H9 (cell line): ENCODE measurements around the gene HP. TPM values are rescaled to one million over a fixed set of nuclear protein-coding genes. Genes with fewer than 3 reads are reported as not detected.

Experiments used
- DNase-seq: peaks from one replicate; pipeline ENCODE4 v3.0.0-alpha.2; 2017
- H2AFZ ChIP-seq: one replicate; pipeline ENCODE4 v1.6.1; 2013; ENCODE audit warnings: mild to moderate bottlenecking, low read length, control low read depth, moderate library complexity
- H2AK5ac ChIP-seq: 2 replicates; pipeline ENCODE4 v1.6.1; 2013; ENCODE audit warnings: low read length, control low read depth, mixed read lengths; ENCODE audit not compliant: insufficient read length
- H2BK120ac ChIP-seq: one replicate; pipeline ENCODE4 v1.6.1; 2013; ENCODE audit warnings: low read depth, mild to moderate bottlenecking, low read length, control low read depth, inconsistent platforms; ENCODE audit not compliant: poor library complexity, severe bottlenecking
- H2BK12ac ChIP-seq: 2 replicates; pipeline ENCODE4 v1.6.1; 2013; ENCODE audit warnings: low read length, control low read depth, mixed read lengths, low read depth; ENCODE audit not compliant: insufficient read length
- H2BK15ac ChIP-seq: 2 replicates; pipeline ENCODE4 v1.6.1; 2013; ENCODE audit warnings: low read depth, low read length, control low read depth
- H2BK20ac ChIP-seq: one replicate; pipeline ENCODE4 v1.6.1; 2013; ENCODE audit warnings: low read depth, mild to moderate bottlenecking, low read length, control low read depth, inconsistent platforms; ENCODE audit not compliant: poor library complexity, severe bottlenecking
- H2BK5ac ChIP-seq: 2 replicates; pipeline ENCODE4 v1.6.1; 2013; ENCODE audit warnings: low read length, control low read depth, mixed read lengths; ENCODE audit not compliant: insufficient read length
- H3K14ac ChIP-seq: 2 replicates; pipeline ENCODE4 v1.6.1; 2013; ENCODE audit warnings: low read length, control low read depth; ENCODE audit not compliant: insufficient read depth
- H3K18ac ChIP-seq: 2 replicates; pipeline ENCODE4 v1.6.1; 2013; ENCODE audit warnings: low read depth, mild to moderate bottlenecking, mixed read lengths, low read length, control low read depth; ENCODE audit not compliant: insufficient read length
- H3K23ac ChIP-seq: 2 replicates; pipeline ENCODE4 v1.6.1; 2013; ENCODE audit warnings: low read length, control low read depth, mixed read lengths, low read depth; ENCODE audit not compliant: insufficient read length
- H3K23me2 ChIP-seq: 2 replicates; pipeline ENCODE4 v1.6.1; 2013; ENCODE audit warnings: low read depth, mild to moderate bottlenecking, mixed read lengths, low read length, control low read depth; ENCODE audit not compliant: insufficient read length, poor library complexity, severe bottlenecking
- H3K27ac ChIP-seq: 2 replicates; pipeline ENCODE4 v1.5.1; 2013; ENCODE audit warnings: low read length, control low read depth, mixed read lengths, low read depth; ENCODE audit not compliant: insufficient read length
- H3K27me3 ChIP-seq: 2 replicates; pipeline ENCODE4 v1.6.1; 2013; ENCODE audit warnings: low read length, control low read depth, inconsistent platforms; ENCODE audit not compliant: insufficient read depth
- H3K4ac ChIP-seq: 2 replicates; pipeline ENCODE4 v1.6.1; 2013; ENCODE audit warnings: low read depth, mild to moderate bottlenecking, control low read depth, inconsistent platforms, low read length, moderate library complexity
- H3K4me1 ChIP-seq: 2 replicates; pipeline ENCODE4 v1.6.1; 2013; ENCODE audit warnings: low read length, control low read depth, inconsistent platforms; ENCODE audit not compliant: insufficient read depth
- H3K4me2 ChIP-seq: 2 replicates; pipeline ENCODE4 v1.6.1; 2013; ENCODE audit warnings: low read length, control low read depth, mixed read lengths; ENCODE audit not compliant: insufficient read length, insufficient read depth
- H3K56ac ChIP-seq: 2 replicates; pipeline ENCODE4 v1.6.1; 2013; ENCODE audit warnings: low read depth, mild to moderate bottlenecking, mixed read lengths, low read length, control low read depth; ENCODE audit not compliant: insufficient read length
- H3K79me1 ChIP-seq: 2 replicates; pipeline ENCODE4 v1.6.1; 2013; ENCODE audit warnings: low read depth, mild to moderate bottlenecking, moderate library complexity, low read length, control low read depth, inconsistent platforms; ENCODE audit not compliant: insufficient read depth, poor library complexity, severe bottlenecking
- H3K79me2 ChIP-seq: 2 replicates; pipeline ENCODE4 v1.6.1; 2013; ENCODE audit warnings: low read length, control low read depth, inconsistent platforms; ENCODE audit not compliant: insufficient read depth
- H3K9ac ChIP-seq: 2 replicates; pipeline ENCODE4 v1.6.1; 2013; ENCODE audit warnings: low read length, control low read depth, mixed read lengths; ENCODE audit not compliant: insufficient read length; ENCODE audit errors: extremely low read depth
- H3K9me3 ChIP-seq: one replicate; pipeline ENCODE4 v1.6.1; 2013; ENCODE audit warnings: low read depth, low read length, inconsistent platforms; ENCODE audit not compliant: control insufficient read depth
- H3T11ph ChIP-seq: one replicate; pipeline ENCODE4 v1.6.1; 2013; ENCODE audit warnings: mild to moderate bottlenecking, low read length, control low read depth, inconsistent platforms
- H4K20me1 ChIP-seq: one replicate; pipeline ENCODE4 v1.6.1; 2013; ENCODE audit not compliant: control insufficient read depth, insufficient read length, insufficient read depth
- H4K5ac ChIP-seq: 2 replicates; pipeline ENCODE4 v1.6.1; 2013; ENCODE audit warnings: low read depth, mild to moderate bottlenecking, mixed read lengths, low read length, control low read depth; ENCODE audit not compliant: insufficient read length
- H4K8ac ChIP-seq: replicated peaks from 2 replicates; pipeline ENCODE4 v1.6.1; 2013; ENCODE audit warnings: low read length, control low read depth, mixed read lengths, low read depth; ENCODE audit not compliant: insufficient read length
- H4K91ac ChIP-seq: 2 replicates; pipeline ENCODE4 v1.6.1; 2013; ENCODE audit warnings: low read depth, mild to moderate bottlenecking, moderate library complexity, mixed read lengths, low read length, control low read depth; ENCODE audit not compliant: insufficient read length
- H3K27ac Mint-ChIP-seq, 3 experiments: 2 replicates in 2 of 3; 3 replicates in 1 of 3; pipeline ENCODE4 v1.8.0; 2020 to 2021; ENCODE audit warnings: mixed read lengths in 3 of 3, mild to moderate bottlenecking in 1 of 3, moderate library complexity in 1 of 3
- H3K27me3 Mint-ChIP-seq: 2 replicates; pipeline ENCODE4 v1.8.0; 2021; ENCODE audit warnings: low read depth, mild to moderate bottlenecking, moderate library complexity, mixed read lengths
- H3K36me3 Mint-ChIP-seq, 3 experiments: 2 replicates in 2 of 3; 3 replicates in 1 of 3; pipeline ENCODE4 v1.8.0; 2020 to 2021; ENCODE audit warnings: low read depth in 3 of 3, mixed read lengths in 3 of 3; ENCODE audit not compliant: insufficient read depth in 1 of 3
- H3K4me1 Mint-ChIP-seq, 2 experiments: 2 replicates each; pipeline ENCODE4 v1.8.0; 2020; ENCODE audit warnings: mixed read lengths in 2 of 2
- H3K4me3 Mint-ChIP-seq, 2 experiments: 2 replicates in 1 of 2; 3 replicates in 1 of 2; pipeline ENCODE4 v1.8.0; 2020 to 2021; ENCODE audit warnings: mild to moderate bottlenecking in 2 of 2, mixed read lengths in 2 of 2, moderate library complexity in 1 of 2
- H3K9me3 Mint-ChIP-seq, 2 experiments: 2 replicates in 1 of 2; 3 replicates in 1 of 2; pipeline ENCODE4 v1.8.0; 2020; ENCODE audit warnings: mild to moderate bottlenecking in 2 of 2, mixed read lengths in 2 of 2, moderate library complexity in 1 of 2
- CTCF ChIP-seq: fragments of 200-600 bp; sonication (generic); conservative IDR thresholded peaks from 3 replicates; pipeline ENCODE4 v1.8.0; 2021; ENCODE audit warnings: antibody characterized with exemption, mild to moderate bottlenecking
- WGBS: extraction: QIAGEN DNeasy Blood & Tissue Kit; methylation state at CpG from one replicate; pipeline ENCODE4 v1.1.7; 2013; ENCODE audit warnings: missing lambda C conversion rate, low lambda C conversion rate, mixed read lengths; ENCODE audit not compliant: insufficient read length; ENCODE audit errors: extremely low coverage; 5-methylcytosine and 5-hydroxymethylcytosine counted together
- total RNA-seq: library from RNA; stranded (reverse); gene quantifications from 2 replicates; pipeline ENCODE4 v1.2.1, GENCODE V29; 2021

The HP gene
- total RNA-seq, 1 experiment from 2014 or later = not detected

GRCh38 chr16:72085002-72085401 lies 30.7 kb downstream of the HP start:
- H3K9ac ChIP-seq = no peak overlapping the region
- no CpG with 5 or more reads among the region's 2 CpGs for WGBS

More at GRCh38 chr16:72085002-72085401, 30.7 kb downstream of the HP start:
- Histone ChIP-seq H3K79me2 (no peaks in the 10 kb centered on the region), H3K56ac (no peak overlapping the region), H3K9me3 (peaks cover 7% of the 10 kb centered on the region), H4K5ac (no peak overlapping the region), H2BK20ac (no peak overlapping the region), H3K18ac (no peak overlapping the region), H3T11ph (no peak overlapping the region), H2AK5ac (no peak overlapping the region), H4K20me1 (no peaks in the 10 kb centered on the region), H2BK15ac (no peak overlapping the region), H4K91ac (no peak overlapping the region), H3K23ac (no peak overlapping the region), H3K79me1 (no peaks in the 10 kb centered on the region), H3K27ac (no peak overlapping the region), H2BK5ac (no peak overlapping the region), H3K27me3 (no peaks in the 10 kb centered on the region), H2BK120ac (no peak overlapping the region), H3K4me1 (no peaks in the 10 kb centered on the region), H3K4me2 (no peak overlapping the region), H2BK12ac (no peak overlapping the region), H3K23me2 (no peaks in the 10 kb centered on the region), H4K8ac (no peak overlapping the region), H3K4ac (no peak overlapping the region), H2AFZ (no peak overlapping the region), H3K14ac (no peak overlapping the region)
- TF ChIP-seq CTCF = no peak
- DNase-seq = no peak
- Mint-ChIP-seq H3K9me3 (peaks cover 4 to 5% of the 10 kb centered on the region in 2 experiments; a peak in 3 of 5 replicates), H3K4me3 (no peak overlapping the region), H3K4me1 (peaks cover 0 to 5% of the 10 kb centered on the region in 2 experiments; a peak in 2 of 4 replicates), H3K27ac (no peak overlapping the region), H3K27me3 (no peaks in the 10 kb centered on the region), H3K36me3 (peaks cover 22 to 45% (median 44%) of the 10 kb centered on the region in 3 experiments)
